ENCODE measurements around the gene KNCN.
A peak's percentile ranks its signal among the peaks of the same experiment; 100 is the strongest.

The KNCN gene

GRCh38 chr1:46551597-46552095 lies at the start of gene KNCN:
KNCN (minus strand) TSS chr1:46551647; CDS start chr1:46551215, 432 bp downstream.
- no peak for DNase-seq

DNA sequence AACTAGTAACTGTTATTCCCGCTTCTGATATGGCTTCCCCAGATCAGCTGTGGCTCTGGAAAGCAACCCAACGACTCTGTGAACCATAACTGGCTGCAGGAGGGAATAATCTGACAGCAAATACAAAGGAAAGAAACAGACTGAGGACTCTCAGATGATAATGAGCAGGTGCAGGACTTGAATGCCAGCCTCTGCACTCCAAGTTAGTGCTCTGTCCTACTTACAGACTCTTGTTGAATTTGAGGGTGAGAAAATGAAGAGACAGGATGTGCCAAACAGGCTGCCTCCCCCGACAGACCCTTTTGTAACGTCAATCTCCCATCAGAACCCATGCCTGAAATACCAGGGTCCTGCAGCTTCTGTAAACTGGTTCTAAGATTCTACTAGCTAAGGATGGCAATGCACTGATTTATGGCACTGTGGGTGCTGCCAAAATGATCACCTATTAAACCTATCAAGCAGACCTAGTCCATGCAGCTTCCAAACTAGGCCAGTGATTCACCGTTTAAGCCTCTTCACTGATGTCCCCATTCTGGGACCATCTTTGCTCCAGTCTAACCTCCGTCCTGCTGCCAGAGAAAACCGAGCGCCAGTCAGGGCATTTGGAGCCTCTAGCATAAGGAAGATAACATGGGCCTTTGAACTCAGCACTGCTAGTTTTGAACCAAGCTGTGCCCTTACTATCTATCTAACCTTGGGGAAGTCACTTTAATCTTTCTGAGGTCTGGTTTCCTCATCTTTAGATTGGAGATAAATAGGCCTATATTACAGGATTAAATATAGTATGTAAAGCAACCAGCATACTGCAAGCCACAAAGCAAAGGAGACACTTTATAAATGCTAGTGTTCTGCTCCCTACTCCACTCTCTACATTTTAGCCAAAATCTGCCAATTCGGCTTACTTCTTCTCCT lies 47.9 kb upstream of the KNCN start:
- no peak for DNase-seq

- no peak for DNase-seq
Observed at GRCh38 chr1:46596846-46597245, 45.4 kb upstream of the KNCN start.

DNA sequence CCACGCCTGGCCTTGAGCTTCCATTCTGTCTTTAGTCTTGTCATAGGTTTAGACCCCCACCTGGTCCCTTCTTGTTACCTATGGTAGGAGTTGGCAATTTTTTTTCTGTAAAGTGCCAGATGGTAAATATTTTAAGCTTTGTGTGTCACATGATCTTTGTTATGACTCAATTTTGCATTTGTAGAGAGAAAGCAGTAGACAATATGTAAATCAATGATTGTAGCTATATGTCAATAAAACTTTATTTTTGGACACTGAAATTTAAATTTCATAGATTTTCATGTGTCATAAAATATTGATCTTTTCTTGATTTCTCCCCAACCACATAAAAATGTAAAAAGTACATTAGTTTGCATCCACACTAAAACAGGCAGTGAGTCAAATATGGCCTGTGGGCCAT lies 44.6 kb upstream of the KNCN start:
- no peak for DNase-seq

- DNase-seq = peak in 1 of 2 donors; percentile 34
Observed at GRCh38 chr1:46595127-46595526, 43.7 kb upstream of the KNCN start.

DNA sequence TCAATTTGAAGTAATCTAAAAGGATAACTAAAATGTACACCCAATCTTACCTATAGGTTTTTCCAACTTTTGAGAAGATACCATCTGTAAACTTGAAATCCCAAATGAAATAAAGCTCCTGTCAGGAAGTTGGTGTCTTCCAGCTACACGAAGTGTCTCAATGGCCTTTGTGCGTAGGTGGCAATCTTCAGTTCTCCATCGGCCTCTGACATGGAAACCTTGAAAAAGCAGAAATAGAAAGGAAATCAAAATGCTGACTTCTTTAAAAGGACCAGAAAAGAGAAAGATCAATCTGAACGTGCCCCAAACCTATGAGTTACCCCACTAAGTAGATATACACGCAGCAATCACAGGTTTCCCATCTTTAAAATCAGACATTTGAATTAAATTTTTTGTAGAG lies 42.6 kb upstream of the KNCN start:
- DNase-seq = no peak

DNA sequence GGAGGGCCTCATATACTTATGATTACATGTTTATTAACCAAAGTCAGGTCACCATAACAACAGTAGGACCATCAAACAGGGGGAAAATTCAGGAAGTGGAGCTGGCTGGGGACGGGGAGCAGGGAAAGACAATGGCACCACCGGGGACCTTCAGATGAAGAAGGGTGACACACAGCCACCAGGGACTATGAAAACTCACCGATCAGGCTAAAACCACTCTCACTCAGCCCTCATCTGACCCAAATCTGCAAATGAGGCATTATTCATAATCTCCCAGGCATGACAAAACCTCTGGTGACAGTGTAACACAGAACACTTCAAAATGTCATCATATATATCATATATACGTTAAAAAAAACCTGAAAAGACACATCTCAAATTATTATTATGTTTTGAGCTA lies 41.4 kb upstream of the KNCN start:
- DNase-seq = no peak

GRCh38 chr1:46589529-46589928 lies 38.1 kb upstream of the KNCN start:
- DNase-seq = no peak

DNA sequence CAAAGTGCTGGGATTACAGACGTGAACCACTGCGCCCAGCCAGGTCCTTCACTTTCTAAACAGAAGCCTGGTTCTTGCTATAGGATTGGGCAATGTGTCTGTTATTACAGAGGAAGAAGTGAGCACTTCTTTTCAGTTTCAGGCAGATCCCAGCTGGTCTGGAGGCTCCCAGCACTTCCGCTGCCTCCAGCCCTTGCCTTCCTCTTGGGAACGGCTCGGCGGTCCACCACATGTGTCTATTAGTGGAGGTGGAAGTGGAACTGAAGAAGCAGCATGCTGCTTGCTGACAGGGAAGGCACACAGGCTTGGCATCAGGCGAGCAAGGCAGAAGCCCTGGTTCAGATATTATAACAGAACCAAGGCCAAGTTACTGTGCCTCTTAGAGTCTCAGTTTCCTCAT lies 35.6 kb upstream of the KNCN start:
- DNase-seq = peak in 1 of 2 donors; percentile 52

DNA sequence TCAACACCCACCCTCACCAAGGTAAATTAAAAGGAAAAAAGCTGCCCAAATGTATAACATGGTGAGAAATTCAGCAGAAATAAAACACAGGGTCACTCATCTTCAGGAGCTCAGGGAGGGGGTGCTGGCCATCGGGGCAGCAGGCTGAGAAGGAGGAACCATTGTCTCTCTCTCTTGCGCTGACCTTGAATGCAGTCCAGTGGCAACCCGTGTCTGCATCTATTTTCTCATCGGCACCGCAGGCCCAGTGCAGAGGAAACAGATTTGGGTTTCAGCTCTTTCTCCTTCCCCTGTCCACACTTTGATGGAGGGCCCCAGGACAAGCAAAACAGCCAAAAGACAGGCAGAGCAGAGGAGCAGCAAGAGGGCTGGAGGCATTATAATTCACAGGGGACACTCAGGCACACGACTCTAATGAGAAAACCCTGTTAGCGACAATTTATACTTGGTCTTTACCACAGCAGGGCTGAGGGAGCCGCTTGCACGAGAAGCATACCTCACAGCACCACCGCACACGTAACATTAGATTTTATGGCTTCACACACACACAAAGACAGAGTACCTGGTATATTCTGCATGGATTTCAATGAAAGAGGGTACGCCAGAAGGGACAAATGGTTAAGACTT lies 34.0 kb upstream of the KNCN start:
- no peak for DNase-seq

DNA sequence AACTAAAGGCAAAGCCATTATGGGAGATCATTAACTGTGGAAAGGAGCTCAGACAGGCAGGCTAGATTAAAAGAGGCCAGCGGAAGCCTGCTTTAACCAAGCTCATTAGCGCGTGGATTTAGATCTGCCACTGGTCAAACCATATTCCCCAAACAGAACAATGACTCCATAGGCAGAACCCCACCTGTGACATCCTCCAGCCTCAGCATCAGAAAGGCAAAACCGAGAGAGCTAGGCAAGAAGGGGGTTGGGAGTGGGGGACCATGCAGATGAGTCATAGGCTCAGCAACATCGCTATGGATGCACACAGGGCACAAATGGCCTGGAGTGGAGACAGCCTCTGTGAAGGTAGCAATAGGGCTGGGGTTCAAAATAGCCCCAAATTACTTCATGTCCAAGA lies 32.0 kb upstream of the KNCN start:
- DNase-seq = no peak

DNA sequence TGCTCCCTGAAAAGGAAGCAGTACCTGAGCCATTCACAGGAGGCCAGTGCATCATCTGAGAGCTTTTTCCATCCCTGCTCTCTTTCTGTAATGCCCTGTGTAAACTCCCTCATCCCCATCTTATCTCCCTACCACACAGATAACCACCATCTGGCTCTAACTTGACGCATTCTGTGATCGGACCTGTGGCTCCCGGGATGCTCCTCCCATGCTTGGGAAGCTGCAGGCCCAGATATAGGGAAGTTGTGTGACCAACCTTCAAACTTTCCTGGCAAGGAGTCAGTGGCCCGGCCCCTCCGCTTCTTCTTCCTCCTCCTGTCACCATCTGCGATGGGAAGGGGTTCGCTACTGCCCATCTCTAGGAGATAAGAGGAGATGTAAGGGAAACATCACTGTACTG lies 31.5 kb upstream of the KNCN start:
- no peak for DNase-seq

DNA sequence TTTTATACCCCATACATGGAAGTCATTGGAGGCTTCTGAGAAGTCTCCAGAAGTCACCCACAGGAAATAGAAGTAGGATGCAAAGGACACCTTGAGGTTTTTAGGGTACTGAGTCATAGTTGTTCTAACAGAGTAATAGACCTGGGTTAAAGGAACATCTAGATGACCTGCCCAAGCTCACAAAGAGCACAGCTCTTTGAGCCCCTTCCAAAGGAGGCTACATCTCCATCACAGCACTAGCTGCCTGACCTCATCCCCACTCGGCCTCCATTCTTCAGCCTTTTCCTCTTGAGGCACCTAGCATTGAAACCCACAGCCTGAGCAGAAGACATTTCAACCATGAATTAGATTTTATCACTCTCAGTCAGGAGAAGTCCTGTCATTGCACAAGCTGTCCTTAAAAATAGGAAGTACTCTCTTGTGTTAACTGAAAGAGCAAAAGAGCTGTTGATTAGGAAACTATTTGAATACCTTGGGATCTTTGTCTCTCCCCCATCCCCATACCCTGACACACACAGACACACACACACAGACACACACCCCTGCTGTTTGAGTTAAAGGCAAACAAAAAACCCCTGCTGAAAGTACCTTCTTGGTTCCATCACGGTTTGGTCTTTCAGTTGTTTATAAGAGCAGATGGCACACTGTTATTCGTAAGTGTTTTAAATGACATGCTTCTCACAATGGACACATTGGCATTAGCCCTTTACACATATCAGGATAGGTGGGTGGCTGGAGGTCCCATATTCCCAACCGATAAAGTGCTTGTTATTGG lies 30.4 kb upstream of the KNCN start:
- DNase-seq = no peak

DNA sequence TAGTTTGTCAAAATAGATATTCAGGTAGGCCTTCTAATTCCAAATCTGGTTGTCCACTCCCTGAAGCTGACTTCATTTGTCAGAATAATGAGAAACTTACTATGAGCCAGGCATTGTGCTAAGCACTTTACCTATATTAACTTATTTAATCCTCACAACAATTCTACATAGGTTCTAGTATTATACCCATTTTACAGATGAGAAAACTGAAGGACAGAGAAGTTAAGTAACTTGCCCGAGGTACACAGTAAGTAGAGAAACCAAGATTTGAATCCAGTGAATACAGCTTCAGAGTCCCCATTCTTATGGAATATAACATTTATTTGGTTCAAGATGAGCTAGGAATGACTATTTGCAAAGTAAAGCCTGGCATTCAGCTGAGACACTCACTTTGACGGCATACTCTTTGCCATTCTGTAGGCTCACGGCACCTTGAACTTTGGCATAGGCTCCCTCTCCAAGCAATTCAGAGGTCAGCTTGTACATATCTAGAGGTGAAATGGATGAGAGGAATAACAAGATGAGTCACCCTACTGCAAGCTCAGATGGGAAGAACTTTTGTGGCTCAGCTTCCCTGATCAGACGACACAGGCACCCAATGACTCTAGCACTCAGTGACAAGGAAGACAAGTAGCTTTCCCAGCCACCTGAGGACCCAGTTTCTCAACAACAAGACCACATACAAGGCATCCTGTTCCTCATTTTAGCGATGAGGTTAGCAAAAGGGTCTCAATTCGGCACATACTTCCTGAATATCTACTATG lies 28.9 kb upstream of the KNCN start:
- DNase-seq = no peak

DNA sequence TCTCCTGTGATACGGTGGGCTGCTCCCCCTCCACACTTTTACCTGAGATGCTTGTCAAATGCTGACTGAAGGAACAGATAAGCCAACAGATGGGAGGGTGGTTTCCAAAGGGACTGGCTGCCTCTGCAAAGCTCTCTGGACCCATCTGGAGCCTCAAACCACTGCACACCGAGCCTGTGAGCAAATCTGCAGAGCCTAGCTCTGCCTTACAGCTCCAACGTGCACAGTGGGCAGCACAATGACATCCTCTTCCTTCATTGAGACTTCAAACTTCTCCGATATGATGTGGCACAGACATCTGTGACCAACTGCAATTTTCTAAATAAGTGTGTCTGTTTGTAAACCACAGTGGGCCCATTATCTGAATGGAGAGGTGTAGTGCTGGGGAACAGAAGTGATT lies 26.2 kb upstream of the KNCN start:
- DNase-seq = no peak

DNA sequence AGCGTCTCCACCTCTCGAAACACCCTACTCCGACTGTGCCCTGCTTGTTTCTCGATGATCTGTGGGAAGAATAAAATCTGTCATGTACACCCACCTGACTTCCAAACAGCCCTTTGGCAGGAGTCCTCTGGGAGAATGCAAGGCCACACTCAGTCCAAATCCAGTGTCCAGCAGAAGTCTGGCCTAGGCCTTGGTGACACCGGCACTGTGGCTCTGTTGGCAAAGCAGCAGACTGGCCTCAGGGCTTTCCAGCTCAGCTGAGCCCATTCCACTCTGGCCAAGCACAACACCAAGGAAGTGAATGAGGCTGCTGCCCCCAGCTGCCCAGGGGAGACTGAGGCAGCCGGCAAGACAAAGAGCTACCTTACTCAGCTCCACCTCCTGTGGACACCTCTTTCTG lies 25.1 kb upstream of the KNCN start:
- no peak for DNase-seq

GRCh38 chr1:46575778-46576177 lies 24.3 kb upstream of the KNCN start:
- no peak for DNase-seq

- DNase-seq = no peak
Observed at GRCh38 chr1:46575300-46575699, 23.9 kb upstream of the KNCN start.

GRCh38 chr1:46571691-46572225 lies 20.3 kb upstream of the KNCN start:
- no peak for DNase-seq

DNA sequence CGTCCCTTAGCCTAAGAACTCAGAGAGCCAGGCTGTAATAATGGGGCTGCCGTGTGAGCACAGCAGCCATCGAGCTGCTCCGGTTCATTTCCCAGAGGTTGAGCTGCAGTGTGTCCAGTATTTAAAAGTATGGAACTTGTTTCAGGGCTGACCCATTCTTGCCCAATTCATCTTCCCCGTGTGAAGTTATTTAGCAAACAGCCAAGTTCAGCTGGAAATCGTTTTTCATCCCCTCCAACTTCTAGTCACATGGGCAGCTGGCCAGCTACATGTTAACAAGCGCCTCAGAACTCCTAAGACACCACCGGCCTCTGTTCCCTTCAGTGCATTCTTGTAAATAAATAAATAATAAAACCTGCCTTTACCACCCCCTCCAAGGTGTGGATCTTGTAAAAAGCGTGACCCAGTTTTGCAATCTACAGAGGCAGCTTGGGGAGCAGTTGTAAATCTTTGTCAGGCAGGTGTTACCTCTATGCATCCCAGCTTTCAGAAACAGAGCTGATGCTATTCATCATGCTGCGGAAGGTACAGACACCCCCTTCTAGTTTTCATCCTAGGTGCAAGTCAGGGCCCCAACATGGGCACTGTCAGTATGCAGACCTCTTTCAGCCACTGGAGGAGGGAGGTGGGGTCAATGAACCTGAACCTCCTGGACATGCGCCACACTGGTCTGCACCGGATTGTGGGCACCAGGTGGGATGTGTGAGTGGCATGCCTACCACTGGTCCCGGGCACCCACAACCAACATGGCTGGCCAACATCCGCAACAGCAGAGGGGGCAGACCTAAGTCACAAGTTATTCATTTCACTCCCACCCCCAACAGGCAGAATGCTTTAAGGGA lies 18.7 kb upstream of the KNCN start:
- DNase-seq = no peak

GRCh38 chr1:46569116-46569515 lies 17.7 kb upstream of the KNCN start:
- no peak for DNase-seq
